Mesodermal cell (in vitro differentiated cells): ENCODE measurements around the gene TNRC18.
"Not testable (repeated sequence)": the region's sequence is repeated elsewhere in the genome, so short reads cannot be mapped to it uniquely, and the experiment has no call there.

Source experiments
- H3K27ac ChIP-seq: 2 replicates; pipeline ENCODE4 v1.7.0; 2013; ENCODE audit warnings: mild to moderate bottlenecking, low read depth, low read length, moderate library complexity; ENCODE audit not compliant: severe bottlenecking
- H3K36me3 ChIP-seq: 2 replicates; pipeline ENCODE4 v1.7.1; 2013; ENCODE audit warnings: mild to moderate bottlenecking, low read length, moderate library complexity; ENCODE audit not compliant: control insufficient read depth, insufficient read depth
- H3K4me1 ChIP-seq: one replicate; pipeline ENCODE4 v1.7.1; 2013; ENCODE audit warnings: mild to moderate bottlenecking, low read length; ENCODE audit not compliant: insufficient read depth, control insufficient read depth, poor library complexity, severe bottlenecking
- H3K4me3 ChIP-seq: 2 replicates; pipeline ENCODE4 v1.7.0; 2013; ENCODE audit warnings: low read length, control low read depth, mild to moderate bottlenecking; ENCODE audit not compliant: insufficient read depth, poor library complexity, severe bottlenecking; ENCODE audit errors: extremely low read depth
- H3K9me3 ChIP-seq: 2 replicates; pipeline ENCODE4 v1.7.1; 2013; ENCODE audit warnings: mild to moderate bottlenecking, low read length, moderate library complexity; ENCODE audit not compliant: control insufficient read depth
- WGBS, 2 experiments: methylation state at CpG; one replicate each; pipeline ENCODE4 v1.1.5; 2013; ENCODE audit warnings: missing lambda C conversion rate in 2 of 2; ENCODE audit not compliant: insufficient coverage in 2 of 2; 5-methylcytosine and 5-hydroxymethylcytosine counted together

The TNRC18 gene

GRCh38 chr7:5373300-5373699, 50.3 kb downstream of the TNRC18 start:
- Histone ChIP-seq H3K4me3 (no peak overlapping the region), H3K9me3 (no peaks in the 10 kb centered on the region), H3K27ac (no peak overlapping the region), H3K36me3 (peaks cover 85% of the 10 kb centered on the region), H3K4me1 (no peaks in the 10 kb centered on the region)
- WGBS, 2 experiments: 97 to 98% methylated on average over 5 to 6 of the region's 6 CpGs

- Histone ChIP-seq H3K27ac (no peak overlapping the region), H3K4me3 (no peak overlapping the region), H3K36me3 (peaks cover 68% of the 10 kb centered on the region), H3K4me1 (no peaks in the 10 kb centered on the region), H3K9me3 (no peaks in the 10 kb centered on the region)
- 95 to 96% methylated on average over 52 to 53 of the region's 55 CpGs for WGBS, 2 experiments
Measured at GRCh38 chr7:5370454-5371353, 52.9 kb downstream of the TNRC18 start.

DNA sequence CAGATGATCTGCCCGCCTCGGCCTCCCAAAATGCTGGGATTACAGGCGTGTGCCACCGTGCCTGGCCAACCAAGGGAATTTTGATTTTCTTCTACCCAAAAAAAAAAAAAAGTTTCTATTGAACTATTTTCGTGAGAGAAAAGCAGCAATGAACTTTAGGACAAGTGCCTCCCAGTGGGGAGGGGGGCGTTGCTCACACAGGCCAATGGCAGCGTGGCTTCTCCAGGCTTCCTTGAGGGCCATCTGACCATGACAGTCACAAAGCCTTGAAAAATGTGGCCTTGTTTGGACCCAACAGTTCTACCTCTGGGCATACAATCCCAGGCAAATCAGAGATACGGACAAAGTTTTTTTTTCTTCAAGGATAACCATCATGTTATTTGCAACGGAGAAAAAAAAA, 56.0 kb downstream of the TNRC18 start:
- Histone ChIP-seq H3K27ac (no peak overlapping the region), H3K4me3 (no peak overlapping the region), H3K4me1 (no peaks in the 10 kb centered on the region), H3K36me3 (peaks cover 69% of the 10 kb centered on the region), H3K9me3 (no peaks in the 10 kb centered on the region)
- whole genome bisulfite sequencing, 2 experiments: 88 to 96% methylated on average over 5 to 9 of the region's 9 CpGs

- WGBS, 2 experiments: 79 to 84% methylated on average over 5 to 10 of the region's 12 CpGs
- not testable (repeated sequence) for H3K4me3 ChIP-seq, H3K4me1 ChIP-seq, H3K27ac ChIP-seq, H3K9me3 ChIP-seq
- H3K36me3 ChIP-seq: peaks cover 70% of the 10 kb centered on the region
Measured at GRCh38 chr7:5365976-5366625, 57.5 kb downstream of the TNRC18 start.

- 94 to 98% methylated on average over 5 to 6 of the region's 8 CpGs for WGBS, 2 experiments
- H3K9me3 ChIP-seq: no peaks in the 10 kb centered on the region
- H3K27ac ChIP-seq: no peak overlapping the region
- no peaks in the 10 kb centered on the region for H3K4me1 ChIP-seq
- H3K36me3 ChIP-seq: peaks cover 69% of the 10 kb centered on the region
- no peak overlapping the region for H3K4me3 ChIP-seq
Measured at GRCh38 chr7:5363729-5364128, 59.9 kb downstream of the TNRC18 start.

DNA sequence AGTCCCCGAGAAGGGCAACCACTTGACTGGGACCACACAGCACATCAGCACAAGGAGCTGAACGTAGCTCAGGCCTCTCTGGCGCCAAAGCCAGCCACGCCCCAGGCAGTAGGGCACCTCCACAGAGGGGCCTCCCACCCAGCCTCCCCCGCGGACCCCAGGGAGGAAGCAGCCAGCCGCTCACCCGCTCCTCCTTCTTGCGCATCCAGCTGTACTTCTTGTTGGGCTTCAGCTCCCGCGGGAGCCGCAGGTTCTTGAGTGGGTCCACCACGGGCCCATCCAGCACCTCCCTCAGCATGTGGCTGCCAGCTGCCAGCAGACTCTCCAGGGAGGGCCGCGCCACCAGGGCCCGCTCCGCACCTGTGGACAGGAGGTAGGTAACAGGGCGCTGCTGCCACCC, 61.2 kb downstream of the TNRC18 start:
- Histone ChIP-seq H3K36me3 (peaks cover 80% of the 10 kb centered on the region), H3K4me1 (no peaks in the 10 kb centered on the region), H3K27ac (no peak overlapping the region), H3K4me3 (no peak overlapping the region), H3K9me3 (no peaks in the 10 kb centered on the region)
- WGBS, 2 experiments: 90 to 96% methylated on average over 13 to 18 of the region's 18 CpGs

GRCh38 chr7:5361446-5362127, 62.0 kb downstream of the TNRC18 start:
- Histone ChIP-seq H3K9me3 (no peaks in the 10 kb centered on the region), H3K4me3 (no peak overlapping the region), H3K27ac (no peak overlapping the region), H3K36me3 (peaks cover 85% of the 10 kb centered on the region), H3K4me1 (no peaks in the 10 kb centered on the region)
- WGBS, 2 experiments: 97 to 99% methylated on average over 38 to 58 of the region's 58 CpGs

- no peaks in the 10 kb centered on the region for H3K4me1 ChIP-seq
- H3K9me3 ChIP-seq: no peaks in the 10 kb centered on the region
- no peak overlapping the region for H3K27ac ChIP-seq
- 96 to 99% methylated on average over 26 to 29 of the region's 29 CpGs for WGBS, 2 experiments
- no peak overlapping the region for H3K4me3 ChIP-seq
- H3K36me3 ChIP-seq: peaks cover 90% of the 10 kb centered on the region
Measured at GRCh38 chr7:5360971-5361370, 62.7 kb downstream of the TNRC18 start.

- Histone ChIP-seq H3K9me3 (no peaks in the 10 kb centered on the region), H3K4me1 (no peaks in the 10 kb centered on the region), H3K4me3 (no peak overlapping the region), H3K36me3 (peaks cover 94% of the 10 kb centered on the region), H3K27ac (no peak overlapping the region)
- WGBS, 2 experiments: 96 to 100% methylated on average over 4 to 9 of the region's 12 CpGs
Measured at GRCh38 chr7:5360451-5360850, 63.2 kb downstream of the TNRC18 start.

DNA sequence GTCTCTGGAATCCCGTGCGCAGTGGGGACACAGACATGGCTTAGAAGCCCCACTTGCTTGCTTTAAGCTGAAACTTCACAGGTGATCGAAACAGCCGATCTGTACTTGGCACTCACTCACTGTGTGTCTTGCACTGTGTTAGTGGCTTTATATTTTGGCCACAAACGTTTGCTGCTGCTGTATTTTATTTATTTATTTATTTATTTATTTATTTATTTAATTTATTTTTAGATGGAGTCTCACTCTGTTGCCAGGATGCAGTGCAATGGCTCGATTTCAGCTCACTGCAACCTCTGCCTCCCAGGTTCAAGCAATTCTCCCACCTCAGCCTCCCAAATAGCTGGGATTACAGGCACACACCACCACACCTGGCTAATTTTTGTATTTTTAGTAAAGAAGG, 63.6 kb downstream of the TNRC18 start:
- not testable (repeated sequence) for H3K4me1 ChIP-seq, H3K4me3 ChIP-seq, H3K27ac ChIP-seq, H3K9me3 ChIP-seq
- WGBS, 2 experiments: 100% methylated on average over 2 of the region's 6 CpGs
- H3K36me3 ChIP-seq: peaks cover 94% of the 10 kb centered on the region
